ENCODE results near the gene NECAB3. TPM values are rescaled to one million over a fixed set of nuclear protein-coding genes. Genes with fewer than 3 reads are reported as not detected.

NECAB3 gene
- total RNA-seq, 1 donor from 2014 or later, result 63.3 TPM

DNA sequence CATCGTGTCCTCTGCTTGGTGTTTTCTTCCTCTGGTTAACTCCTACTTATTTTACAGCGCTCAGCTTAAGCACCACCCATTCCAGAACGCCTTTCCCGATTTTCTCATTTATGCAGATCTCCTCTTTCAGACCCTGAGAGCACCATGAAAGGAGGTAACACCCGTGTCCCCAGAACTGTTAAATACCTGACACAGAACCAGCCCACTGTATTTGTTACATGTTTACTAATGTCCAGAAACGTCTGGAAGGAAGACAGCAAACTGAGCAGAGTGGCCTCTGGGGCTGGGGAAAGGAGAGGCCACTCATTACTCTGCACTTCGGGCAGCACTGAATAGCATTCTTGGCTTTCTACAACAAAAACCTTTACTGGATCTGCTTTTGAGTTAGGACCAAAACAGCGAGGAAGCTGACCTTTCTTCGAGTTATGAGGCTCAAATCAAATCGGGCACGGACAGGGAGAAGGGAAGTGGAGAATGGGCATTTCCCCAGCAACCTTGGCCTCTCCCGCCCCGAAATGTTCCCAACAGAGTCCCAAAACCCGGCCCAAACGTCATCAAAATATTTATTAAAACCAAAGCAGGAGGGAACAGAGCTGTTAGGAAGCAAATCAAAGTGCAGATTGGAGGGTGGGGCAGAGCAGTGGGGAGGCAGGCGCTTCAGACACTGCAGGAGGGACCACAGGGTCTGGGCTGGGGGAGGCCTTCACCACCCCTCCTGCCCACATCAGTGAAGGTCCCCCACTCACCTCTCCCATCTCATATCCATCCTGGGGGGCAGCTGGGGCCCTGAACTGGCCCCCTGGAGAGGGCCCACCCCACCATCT, 1.1 kb upstream of the NECAB3 start:
- no peaks in the 10 kb centered on the region for H3K9me3 Mint-ChIP-seq
- no peak for TF ChIP-seq CTCF (conservative IDR thresholded peaks at IDR 0.05)
- H3K27me3 Mint-ChIP-seq (ENCODE audit: low read depth), result peaks cover 10% of the 10 kb centered on the region
- peaks cover 7% of the 10 kb centered on the region for H3K36me3 Mint-ChIP-seq (ENCODE audit: low read depth)
- no peak for DNase-seq (ENCODE audit: low read depth, low spot score)
- peaks cover 51% of the 10 kb centered on the region for H3K4me1 Mint-ChIP-seq
- peak overlapping the region; percentile 47 for H3K27ac Mint-ChIP-seq (ENCODE audit: unreplicated experiment)
- peak overlapping the region; percentile 83 for H3K4me3 Mint-ChIP-seq

DNA sequence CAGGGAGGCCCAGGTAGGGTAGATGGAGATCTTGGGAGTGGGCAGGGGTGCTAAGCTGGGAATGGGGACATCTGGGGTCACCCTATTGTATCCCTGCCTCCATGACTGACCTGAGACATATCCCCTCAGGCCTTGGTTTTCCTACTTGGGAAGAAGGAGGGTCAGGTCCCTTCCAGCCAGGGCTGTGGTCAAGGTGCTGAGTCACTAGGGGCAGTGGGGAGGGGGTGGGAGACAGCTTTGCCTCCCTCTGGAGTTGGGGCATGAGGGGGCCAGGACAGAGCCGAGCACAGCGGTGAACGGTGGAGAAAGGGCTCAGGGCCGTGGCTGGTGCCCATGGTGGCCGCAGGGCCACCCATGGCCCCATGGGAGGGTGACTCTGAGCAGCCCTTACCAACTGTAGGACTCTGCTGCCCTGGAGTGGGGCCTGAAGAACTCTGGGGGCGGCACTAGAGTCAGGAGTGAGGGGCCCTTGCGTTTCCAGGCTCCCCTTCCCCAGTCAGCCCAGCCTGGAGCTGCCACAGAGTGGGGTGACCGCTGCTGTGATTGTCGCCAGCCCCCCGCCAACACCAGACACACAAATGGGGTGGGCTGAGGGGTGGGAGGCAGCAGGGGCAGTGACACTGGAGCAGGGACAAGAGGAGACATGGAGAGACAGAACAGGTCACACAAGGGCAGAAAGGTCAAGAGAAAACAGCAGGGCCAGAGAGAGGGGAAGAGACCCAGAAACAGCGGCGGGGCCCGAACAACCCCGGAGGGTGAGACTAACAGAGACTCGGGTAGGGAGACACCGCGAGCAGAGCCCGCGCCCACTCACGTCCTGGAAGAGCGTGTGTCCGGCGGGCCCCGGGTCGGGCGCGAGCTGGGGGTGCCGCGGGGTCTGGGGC, 576 bp downstream of the NECAB3 start:
- Mint-ChIP-seq H3K27ac (ENCODE audit: unreplicated experiment) (peak overlapping the region; percentile 95), H3K4me3 (peak overlapping the region; percentile 90), H3K36me3 (ENCODE audit: low read depth) (peaks cover 13% of the 10 kb centered on the region), H3K9me3 (no peaks in the 10 kb centered on the region), H3K27me3 (ENCODE audit: low read depth) (peaks cover 15% of the 10 kb centered on the region), H3K4me1 (peaks cover 61% of the 10 kb centered on the region)
- TF ChIP-seq CTCF (conservative IDR thresholded peaks at IDR 0.05), result no peak
- DNase-seq (ENCODE audit: low read depth, low spot score), result no peak

DNA sequence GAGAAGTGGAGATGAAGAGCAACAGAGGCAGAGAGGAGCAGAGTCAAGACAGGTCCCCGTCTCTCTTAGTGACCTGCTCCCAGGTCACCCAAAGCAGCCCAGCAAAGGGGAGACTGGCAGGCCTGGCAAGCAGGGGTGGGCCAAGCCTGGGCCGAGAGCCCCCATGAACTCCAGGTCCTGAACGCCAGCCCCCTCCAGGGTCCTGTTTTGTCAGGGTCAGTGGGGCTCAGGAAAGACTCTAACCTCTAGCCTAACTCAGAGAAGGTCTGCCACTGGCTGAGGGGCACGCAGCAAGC, 1.2 kb downstream of the NECAB3 start:
- H3K4me3 Mint-ChIP-seq, result peak overlapping the region; percentile 90
- H3K9me3 Mint-ChIP-seq, result no peaks in the 10 kb centered on the region
- peaks cover 66% of the 10 kb centered on the region for H3K4me1 Mint-ChIP-seq
- no peak for DNase-seq (ENCODE audit: low read depth, low spot score)
- TF ChIP-seq CTCF (conservative IDR thresholded peaks at IDR 0.05), result no peak
- peak overlapping the region; percentile 95 for H3K27ac Mint-ChIP-seq (ENCODE audit: unreplicated experiment)
- H3K36me3 Mint-ChIP-seq (ENCODE audit: low read depth), result peaks cover 16% of the 10 kb centered on the region
- H3K27me3 Mint-ChIP-seq (ENCODE audit: low read depth), result peaks cover 18% of the 10 kb centered on the region

GRCh38 chr20:33672426-33673113, 1.7 kb downstream of the NECAB3 start:
- Mint-ChIP-seq H3K4me3 (peak overlapping the region; percentile 90), H3K4me1 (peaks cover 66% of the 10 kb centered on the region), H3K27ac (ENCODE audit: unreplicated experiment) (peak overlapping the region; percentile 57), H3K36me3 (ENCODE audit: low read depth) (peaks cover 15% of the 10 kb centered on the region), H3K9me3 (no peaks in the 10 kb centered on the region), H3K27me3 (ENCODE audit: low read depth) (peaks cover 18% of the 10 kb centered on the region)
- TF ChIP-seq CTCF (conservative IDR thresholded peaks at IDR 0.05), result no peak
- DNase-seq (ENCODE audit: low read depth, low spot score), result no peak

DNA sequence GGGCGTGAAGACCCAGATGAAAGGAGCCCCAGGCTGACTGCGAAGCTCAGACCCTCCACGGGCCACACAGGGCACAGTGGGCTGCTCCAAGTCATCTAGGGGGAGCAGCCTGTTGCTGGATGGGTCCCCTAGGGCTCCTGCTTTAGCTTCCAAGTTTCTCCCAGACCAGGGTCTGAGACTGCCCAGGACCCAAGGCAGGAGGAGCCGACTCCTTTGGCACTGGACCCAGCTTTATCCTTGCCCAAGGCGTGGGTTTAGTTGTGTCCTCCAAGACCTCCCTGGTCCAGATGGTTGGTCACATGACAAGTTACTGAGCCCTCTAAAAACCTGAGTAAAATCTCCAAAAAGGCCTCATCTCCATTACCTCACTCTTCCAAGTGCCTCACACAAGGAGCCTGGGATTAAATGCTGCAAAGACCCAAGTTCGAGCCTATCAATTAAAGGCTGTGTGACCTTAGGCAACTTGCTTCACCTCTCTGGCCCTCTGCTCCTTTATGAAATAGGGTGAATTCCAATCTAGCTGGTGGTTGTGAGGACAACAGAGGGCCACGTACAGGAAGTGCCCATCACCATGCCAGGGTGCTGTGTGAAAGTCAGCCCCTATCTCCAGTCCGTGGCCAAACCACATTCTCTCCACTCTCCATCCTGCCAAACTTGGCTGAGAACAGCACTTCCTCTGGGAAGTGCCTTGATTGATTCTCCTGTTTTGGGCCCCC, 2.5 kb downstream of the NECAB3 start:
- Mint-ChIP-seq H3K4me1 (peaks cover 64% of the 10 kb centered on the region), H3K27ac (ENCODE audit: unreplicated experiment) (no peak overlapping the region), H3K4me3 (peak overlapping the region; percentile 90), H3K36me3 (ENCODE audit: low read depth) (peaks cover 12% of the 10 kb centered on the region), H3K9me3 (no peaks in the 10 kb centered on the region), H3K27me3 (ENCODE audit: low read depth) (peaks cover 19% of the 10 kb centered on the region)
- DNase-seq (ENCODE audit: low read depth, low spot score), result no peak
- TF ChIP-seq CTCF (conservative IDR thresholded peaks at IDR 0.05), result no peak

All from neural crest cell (in vitro differentiated cells).